Thyroid gland (tissue), 4 donors: ENCODE results near the gene MRTFB. TPM values are rescaled to one million over a fixed set of nuclear protein-coding genes. Genes with fewer than 3 reads are reported as not detected.
A peak's percentile ranks its signal among the peaks of the same experiment; 100 is the strongest.

Experiments
- DNase-seq, 2 donors: peaks; one replicate each; pipeline ENCODE4 v3.0.0-alpha.2; 2019
- H3K27ac ChIP-seq, 3 donors: fragments of 200-600 bp; sonication (generic); 1 replicate in 2 of 3; 2 replicates in 1 of 3; pipeline ENCODE4 v1.5.1; 2016 to 2019; ENCODE audit warnings: mild to moderate bottlenecking in 1 of 3, moderate library complexity in 1 of 3
- H3K27me3 ChIP-seq: fragments of 200-600 bp; sonication (generic); one replicate; pipeline ENCODE4 v1.5.1; 2019
- H3K36me3 ChIP-seq, 2 donors: fragments of 200-600 bp; sonication (generic); one replicate each; pipeline ENCODE4 v1.5.1; 2016 to 2019
- H3K4me1 ChIP-seq, 2 donors: fragments of 200-600 bp; sonication (generic); one replicate each; pipeline ENCODE4 v1.5.1; 2017 to 2019
- H3K4me3 ChIP-seq, 3 donors: fragments of 200-600 bp; sonication (generic); replicated peaks in 1 of 3; 1 replicate in 2 of 3; 2 replicates in 1 of 3; pipeline ENCODE4 v1.5.1; 2016; ENCODE audit warnings: mild to moderate bottlenecking in 1 of 3
- H3K9me3 ChIP-seq: fragments of 200-600 bp; sonication (generic); one replicate; pipeline ENCODE4 v1.5.1; 2017
- CTCF ChIP-seq, 6 experiments: fragments of 200-600 bp in 3 of 6; fragments of 450-650 bp in 3 of 6; sonication (generic) in 3 of 6; IDR thresholded peaks; one replicate each; pipeline ENCODE4 v1.5.1; 2016 to 2019; ENCODE audit warnings: antibody characterized with exemption in 6 of 6, mild to moderate bottlenecking in 2 of 6, inconsistent platforms in 1 of 6, moderate library complexity in 1 of 6
- POLR2A ChIP-seq, 2 donors: fragments of 450-650 bp; IDR thresholded peaks; one replicate each; pipeline ENCODE4 v1.6.1; 2017; ENCODE audit warnings: antibody characterized with exemption in 2 of 2, mild to moderate bottlenecking in 2 of 2, moderate library complexity in 1 of 2
- WGBS, 2 donors: methylation state at CpG; one replicate each; pipeline ENCODE4 v1.1.5; 2017; 5-methylcytosine and 5-hydroxymethylcytosine counted together
- intact Hi-C: fragments of 100-400 bp; cut with DNase I; formaldehyde crosslinking; loops from one replicate; pipeline ENCODE4 v1.15.1; 2023
- total RNA-seq, 4 donors: library from RNA; depleted of rRNA; stranded (reverse); fragments of >200 nt; gene quantifications; one replicate each; pipeline ENCODE4 v1.2.3, GENCODE V29; 2016

MRTFB gene
- total RNA-seq, 4 donors from 2014 or later, result 51.2 to 131 (median 74.0) TPM

GRCh38 chr16:14063618-14064581, 7.2 kb upstream of the MRTFB start:
- WGBS, 2 donors, result 92 to 97% methylated on average over 6 of the region's 6 CpGs
- Histone ChIP-seq H3K27ac (no peak overlapping the region), H3K9me3 (no peaks in the 10 kb centered on the region), H3K36me3 (no peaks in the 10 kb centered on the region), H3K4me3 (no peak overlapping the region), H3K4me1 (no peaks in the 10 kb centered on the region), H3K27me3 (no peaks in the 10 kb centered on the region)
- intact Hi-C loops, result no loop called here
- DNase-seq, result no peak
- TF ChIP-seq POLR2A (IDR thresholded peaks at IDR 0.05) (no peak), CTCF (IDR thresholded peaks at IDR 0.05) (no peak)

- 96 to 100% methylated on average over 3 to 4 of the region's 4 CpGs for WGBS, 2 donors
- Histone ChIP-seq H3K27me3 (no peaks in the 10 kb centered on the region), H3K36me3 (no peaks in the 10 kb centered on the region), H3K9me3 (no peaks in the 10 kb centered on the region), H3K4me1 (peaks cover 0 to 15% of the 10 kb centered on the region in 2 donors), H3K4me3 (no peak overlapping the region), H3K27ac (no peak overlapping the region)
- DNase-seq, result no peak
- TF ChIP-seq CTCF (IDR thresholded peaks at IDR 0.05) (no peak), POLR2A (IDR thresholded peaks at IDR 0.05) (no peak)
- intact Hi-C loops, result no loop called here
Observed at GRCh38 chr16:14069818-14070217, 1.3 kb upstream of the MRTFB start.

GRCh38 chr16:14070555-14070876, 603 bp upstream of the MRTFB start:
- Histone ChIP-seq H3K27me3 (no peaks in the 10 kb centered on the region), H3K4me1 (peaks cover 0 to 15% of the 10 kb centered on the region in 2 donors), H3K9me3 (no peaks in the 10 kb centered on the region), H3K27ac (peak overlapping the region; percentile 90 to 95 (median 92)), H3K36me3 (no peaks in the 10 kb centered on the region), H3K4me3 (peak overlapping the region; percentile 18 to 94 (median 58))
- DNase-seq, result no peak
- TF ChIP-seq POLR2A (IDR thresholded peaks at IDR 0.05), result no peak
- no peak for TF ChIP-seq CTCF (IDR thresholded peaks at IDR 0.05)
- intact Hi-C loops, result no loop called here
- 22 to 29% methylated on average over 4 of the region's 4 CpGs for WGBS, 2 donors

GRCh38 chr16:14071576-14072271, 605 bp downstream of the MRTFB start:
- Histone ChIP-seq H3K4me1 (peaks cover 0 to 15% of the 10 kb centered on the region in 2 donors), H3K4me3 (peak overlapping the region; percentile 18 to 94 (median 58)), H3K27ac (peak overlapping the region; percentile 90 to 95 (median 92)), H3K9me3 (no peaks in the 10 kb centered on the region), H3K27me3 (no peaks in the 10 kb centered on the region), H3K36me3 (no peaks in the 10 kb centered on the region)
- 3% methylated on average over 14 to 15 of the region's 32 CpGs for WGBS, 2 donors
- no peak for DNase-seq
- TF ChIP-seq CTCF (IDR thresholded peaks at IDR 0.05) (no peak), POLR2A (IDR thresholded peaks at IDR 0.05) (no peak)
- intact Hi-C loops, result no loop called here

- no peak for TF ChIP-seq POLR2A (IDR thresholded peaks at IDR 0.05)
- TF ChIP-seq CTCF (IDR thresholded peaks at IDR 0.05), result no peak
- DNase-seq, result peak in 1 of 2 donors; percentile 14
- no peaks in the 10 kb centered on the region for H3K27me3 ChIP-seq
- peaks cover 0 to 15% of the 10 kb centered on the region in 2 donors for H3K4me1 ChIP-seq
- peak overlapping the region in 1 of 3 donors; percentile 58 for H3K4me3 ChIP-seq
- H3K9me3 ChIP-seq, result no peaks in the 10 kb centered on the region
- 95 to 97% methylated on average over 6 of the region's 6 CpGs for WGBS, 2 donors
- intact Hi-C loops, result no loop called here
- peak overlapping the region in 2 of 3 donors; percentile 90 to 92 for H3K27ac ChIP-seq
- no peaks in the 10 kb centered on the region for H3K36me3 ChIP-seq
Observed at GRCh38 chr16:14072360-14072759, 1.2 kb downstream of the MRTFB start.
